K562 (cell line): ENCODE results near the gene FMN1. TPM values are rescaled to one million over a fixed set of nuclear protein-coding genes. Genes with fewer than 3 reads are reported as not detected.

ENCODE experiments used
- ATAC-seq: fragments of 200-7000 bp; cut with Tn5 transposase; 3 replicates; pipeline ENCODE4 v1.9.1; 2020; ENCODE audit warnings: moderate library complexity
- BruUV-seq: library from RNA; stranded (reverse); fragments of 400-500 nt; replicated peaks from 2 replicates; lab custom pipeline; 2021; lab: Mats Ljungman, UMichigan
- CTCF ChIA-PET: fragments of 300-600 bp; formaldehyde crosslinking; extraction: SDS; loops from one replicate; lab custom pipeline; 2021; ENCODE audit warnings: low intra/inter-chr PET ratio; lab: Yijun Ruan, JAX
- POLR2A ChIA-PET: fragments of 300-600, 350-650 bp; sonication (Branson Sonifier 250); formaldehyde crosslinking; extraction: SDS; loops from one replicate; lab custom pipeline; 2021; ENCODE audit warnings: antibody characterized with exemption, inconsistent platforms; lab: Yijun Ruan, JAX
- DNase-seq, 4 experiments: peaks; one replicate each; pipeline versions ENCODE4 v3.0.0 to v3.0.0-alpha.2; 2011 to 2018; ENCODE audit warnings: low spot score in 3 of 4, mixed read lengths in 3 of 4; ENCODE audit errors: extremely low read depth in 1 of 4
- FAIRE-seq: peaks from 2 replicates; lab custom pipeline; 2011; peaks lifted over from hg19 to GRCh38; lab: Jason Lieb, UNC
- H2AFZ ChIP-seq: 2 replicates; pipeline ENCODE4 v1.6.0; 2011; ENCODE audit warnings: low read depth, low read length, control low read depth, inconsistent platforms
- H3K27ac ChIP-seq: fragments of 200-600 bp; 3 replicates; pipeline ENCODE4 v1.8.0; 2011; ENCODE audit warnings: low read depth, mild to moderate bottlenecking, control low read depth, inconsistent platforms, low read length, moderate library complexity, mixed read lengths; ENCODE audit errors: extremely low read depth
- H3K27me3 ChIP-seq, 2 experiments: fragments of 300-600 bp in 1 of 2; 2 replicates in 1 of 2; 3 replicates in 1 of 2; pipeline versions ENCODE4 v1.6.0 to v1.8.0; 2011; ENCODE audit warnings: inconsistent platforms in 2 of 2, low read length in 2 of 2, mild to moderate bottlenecking in 1 of 2, mixed read lengths in 1 of 2, moderate library complexity in 1 of 2; ENCODE audit not compliant: control insufficient read depth in 2 of 2, insufficient read depth in 2 of 2
- H3K36me3 ChIP-seq: fragments of 300-600 bp; 3 replicates; pipeline ENCODE4 v1.8.0; 2011; ENCODE audit warnings: mild to moderate bottlenecking, low read length, inconsistent platforms; ENCODE audit not compliant: control insufficient read depth, insufficient read depth
- H3K4me1 ChIP-seq, 2 experiments: fragments of 200-600 bp in 1 of 2; replicated peaks in 1 of 2; 2 replicates in 1 of 2; 3 replicates in 1 of 2; pipeline versions ENCODE4 v1.5.1 to v1.8.0; 2011; ENCODE audit warnings: inconsistent platforms in 2 of 2, low read length in 2 of 2, mild to moderate bottlenecking in 1 of 2, mixed read lengths in 1 of 2, moderate library complexity in 1 of 2; ENCODE audit not compliant: control insufficient read depth in 2 of 2, insufficient read depth in 2 of 2
- H3K4me2 ChIP-seq: 2 replicates; pipeline ENCODE4 v1.6.1; 2011; ENCODE audit warnings: low read length, control low read depth, inconsistent platforms, mixed read lengths; ENCODE audit not compliant: insufficient read depth
- H3K4me3 ChIP-seq: fragments of 200-600 bp; sonication (generic), shearing (Covaris generic); 2 replicates; pipeline ENCODE4 v1.5.1; 2016; ENCODE audit warnings: control low read depth, inconsistent platforms
- H3K79me2 ChIP-seq: fragments of 200-600 bp; 3 replicates; pipeline ENCODE4 v1.8.0; 2011; ENCODE audit warnings: low read length, inconsistent platforms; ENCODE audit not compliant: control insufficient read depth, insufficient read depth
- H3K9ac ChIP-seq, 2 experiments: 2 replicates each; pipeline versions ENCODE4 v1.6.0 to v1.6.1; 2011; ENCODE audit warnings: low read depth in 2 of 2, low read length in 2 of 2, control low read depth in 1 of 2, inconsistent platforms in 1 of 2, mild to moderate bottlenecking in 1 of 2, mixed read lengths in 1 of 2; ENCODE audit not compliant: insufficient read depth in 1 of 2
- H3K9me1 ChIP-seq: one replicate; pipeline ENCODE4 v1.6.0; 2011; ENCODE audit warnings: inconsistent platforms, mild to moderate bottlenecking, low read length, moderate library complexity; ENCODE audit not compliant: control insufficient read depth, insufficient read depth
- H3K9me3 ChIP-seq: replicated peaks from 2 replicates; pipeline ENCODE4 v1.5.1; 2011; ENCODE audit warnings: low read depth, low read length, inconsistent platforms; ENCODE audit not compliant: control insufficient read depth, insufficient read depth
- H4K20me1 ChIP-seq: replicated peaks from 2 replicates; pipeline ENCODE4 v1.6.1; 2011; ENCODE audit warnings: low read length, inconsistent platforms, mixed read lengths; ENCODE audit not compliant: control insufficient read depth, insufficient read depth
- AFF4 ChIP-seq: sonication (generic); formaldehyde crosslinking; IDR thresholded peaks from 2 replicates; pipeline ENCODE4 v1.8.0; 2023; ENCODE audit warnings: mild to moderate bottlenecking, missing genetic modification reagents
- CHD4 ChIP-seq: fragments of 200-600 bp; sonication (generic); IDR thresholded peaks from 3 replicates; pipeline ENCODE4 v1.6.1; 2012; ENCODE audit warnings: low read depth, mild to moderate bottlenecking, mixed read lengths, low read length, inconsistent platforms; ENCODE audit not compliant: insufficient read depth, insufficient replicate concordance, poor library complexity, severe bottlenecking
- EHMT2 ChIP-seq: fragments of 450-650 bp; IDR thresholded peaks from 2 replicates; pipeline ENCODE4 v1.6.1; 2018; ENCODE audit warnings: antibody characterized with exemption
- FOSL1 ChIP-seq: fragments of 200-800 bp; sonication (Bioruptor generic); conservative IDR thresholded peaks from 2 replicates; pipeline ENCODE4 v1.6.1; 2016; ENCODE audit warnings: missing genetic modification characterization, missing compliant biosample characterization
- HMBOX1 ChIP-seq: sonication (generic); IDR thresholded peaks from 2 replicates; pipeline ENCODE4 v1.6.1; 2016
- MAFF ChIP-seq: IDR thresholded peaks from 2 replicates; pipeline ENCODE4 v1.6.1; 2012; ENCODE audit warnings: low read length, improper control_type of control experiment
- MCM7 ChIP-seq, 2 experiments: fragments of 450-650 bp; IDR thresholded peaks; 2 replicates each; pipeline ENCODE4 v1.6.1; 2016 to 2018
- PKNOX1 ChIP-seq: fragments of 450-650 bp; IDR thresholded peaks from 2 replicates; pipeline ENCODE4 v1.6.1; 2016
- ZC3H4 ChIP-seq: sonication (generic); formaldehyde crosslinking; IDR thresholded peaks from 2 replicates; pipeline ENCODE4 v1.9.0; 2021; ENCODE audit warnings: missing genetic modification reagents, borderline replicate concordance
- ZNF165 ChIP-seq: fragments of 250-450 bp; sonication (Bioruptor Pico); IDR thresholded peaks from 2 replicates; pipeline ENCODE4 v1.4.0; 2020; ENCODE audit warnings: borderline replicate concordance
- ZSCAN32 ChIP-seq: fragments of 450-650 bp; formaldehyde crosslinking; IDR thresholded peaks from 2 replicates; pipeline ENCODE4 v1.4.0; 2020; ENCODE audit warnings: mild to moderate bottlenecking, moderate library complexity
- WGBS: fragments of 100-300 bp; shearing (Covaris generic); methylation state at CpG from one replicate; pipeline ENCODE4 v1.1.6; 2016; ENCODE audit warnings: low coverage, mixed read lengths; ENCODE audit not compliant: insufficient coverage; ENCODE audit errors: missing lambda C conversion rate; 5-methylcytosine and 5-hydroxymethylcytosine counted together
- in situ Hi-C: fragments of 300-500 bp; cut with MboI; formaldehyde crosslinking; loops from 4 replicates; pipeline ENCODE4 v1.15.0; 2018; ENCODE audit warnings: inconsistent platforms, mixed read lengths
- intact Hi-C: fragments of 100-400 bp; cut with micrococcal nuclease; formaldehyde crosslinking; loops from 2 replicates; pipeline ENCODE4 v1.14.2; 2022
- polyA plus RNA-seq, 8 experiments: library from polyadenylated mRNA; depleted of rRNA in 4 of 8; stranded (reverse) in 5 of 8; unstranded in 3 of 8; fragments of >200 nt; fragmentation: Nextera tagmentation in 2 of 8; fragmentation: Illumina TruSeq in 1 of 8; extraction: Ambion mirVana in 2 of 8; extraction: Trizol in 1 of 8; gene quantifications; 2 replicates each; pipeline versions ENCODE4 v1.2.1 to v1.2.3, GENCODE V29; 2011 to 2014; ENCODE audit warnings: inconsistent platforms in 1 of 8, missing spikeins in 1 of 8
- total RNA-seq, 7 experiments: library from RNA; depleted of rRNA in 6 of 7; stranded (reverse); fragments of >200 nt in 6 of 7; fragmentation: Illumina TruSeq in 2 of 7; extraction: Trizol in 2 of 7; gene quantifications; 2 replicates each; pipeline versions ENCODE4 v1.2.1 to v1.2.3, GENCODE V29; 2011 to 2021; ENCODE audit warnings: low replicate concordance in 1 of 7

FMN1 gene
- total and polyA plus RNA-seq, 9 of the 15 experiments (the other 6 are each of a cell fraction or from before 2014, with no cell fraction given), result 0.03 to 0.07 (median 0.04) TPM; not detected in 6

GRCh38 chr15:32739522-32740063 is 454.9 kb downstream of the FMN1 start:
- in situ Hi-C loops, result no loop called here

More at GRCh38 chr15:32739522-32740063, 454.9 kb downstream of the FMN1 start:
- POLR2A ChIA-PET, result no interaction called here
- H3K79me2 ChIP-seq, result no peaks in the 10 kb centered on the region
- no peaks in the 10 kb centered on the region for H3K36me3 ChIP-seq
- ATAC-seq (no peak), FAIRE-seq (peak; percentile 72), DNase-seq (no peak)
- no peaks in the 10 kb centered on the region for H3K27me3 ChIP-seq
- CTCF ChIA-PET, result no interaction called here
- no peak overlapping the region for H2AFZ ChIP-seq
- no peaks in the 10 kb centered on the region for H3K9me3 ChIP-seq
- no peaks in the 10 kb centered on the region for H3K4me1 ChIP-seq
- H3K9me1 ChIP-seq, result no peaks in the 10 kb centered on the region
- no peak overlapping the region for H3K4me2 ChIP-seq
- no peak overlapping the region for H3K4me3 ChIP-seq
- 0% methylated on average over 1 of the region's 1 CpG for WGBS
- no TSS peak for BruUV-seq
- H3K27ac ChIP-seq, result no peak overlapping the region
- intact Hi-C loops, result no loop called here
- no peak overlapping the region for H3K9ac ChIP-seq
- no peak for TF ChIP-seq HMBOX1
- TF ChIP-seq AFF4, result no peak
- no peak for TF ChIP-seq ZNF165 (CRISPR knock-in tag)
- no peak for TF ChIP-seq ZSCAN32 (CRISPR knock-in tag)
- no peak for TF ChIP-seq ZC3H4 (CRISPR knock-in tag)
- no peak for TF ChIP-seq MAFF
- no peak for TF ChIP-seq PKNOX1
- TF ChIP-seq CHD4, result no peak
- no peak for TF ChIP-seq EHMT2
- no peak for TF ChIP-seq MCM7 (IDR thresholded peaks at IDR 0.05)
- TF ChIP-seq FOSL1 (tag), result no peak
- H4K20me1 ChIP-seq, result no peaks in the 10 kb centered on the region
